ENCODE results near the gene INTS7.
"Not testable (repeated sequence)": the region's sequence is repeated elsewhere in the genome, so short reads cannot be mapped to it uniquely, and the experiment has no call there.

The INTS7 gene

DNA sequence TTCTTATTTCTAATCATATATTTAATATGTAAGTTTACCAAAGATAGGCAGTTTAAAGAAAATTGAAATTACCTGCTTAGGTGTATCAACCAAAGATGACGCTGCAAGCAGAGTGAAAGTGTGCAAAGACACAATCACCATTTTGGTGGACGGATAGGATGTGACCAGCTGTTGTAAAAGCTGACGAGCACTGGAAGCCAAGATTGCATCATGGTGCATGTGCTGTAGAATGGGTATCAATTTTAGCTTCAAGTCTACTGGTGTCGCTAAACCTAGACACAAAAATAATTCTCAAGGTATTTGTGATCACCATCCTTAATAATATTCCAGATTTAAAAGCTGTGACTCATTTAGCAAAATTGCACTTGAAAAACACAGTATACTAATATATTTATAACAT is 28.2 kb downstream of the INTS7 start:
- DNase-seq (ENCODE audit: extremely low read depth, low read depth): no peak
- TF ChIP-seq, protein P1, sequence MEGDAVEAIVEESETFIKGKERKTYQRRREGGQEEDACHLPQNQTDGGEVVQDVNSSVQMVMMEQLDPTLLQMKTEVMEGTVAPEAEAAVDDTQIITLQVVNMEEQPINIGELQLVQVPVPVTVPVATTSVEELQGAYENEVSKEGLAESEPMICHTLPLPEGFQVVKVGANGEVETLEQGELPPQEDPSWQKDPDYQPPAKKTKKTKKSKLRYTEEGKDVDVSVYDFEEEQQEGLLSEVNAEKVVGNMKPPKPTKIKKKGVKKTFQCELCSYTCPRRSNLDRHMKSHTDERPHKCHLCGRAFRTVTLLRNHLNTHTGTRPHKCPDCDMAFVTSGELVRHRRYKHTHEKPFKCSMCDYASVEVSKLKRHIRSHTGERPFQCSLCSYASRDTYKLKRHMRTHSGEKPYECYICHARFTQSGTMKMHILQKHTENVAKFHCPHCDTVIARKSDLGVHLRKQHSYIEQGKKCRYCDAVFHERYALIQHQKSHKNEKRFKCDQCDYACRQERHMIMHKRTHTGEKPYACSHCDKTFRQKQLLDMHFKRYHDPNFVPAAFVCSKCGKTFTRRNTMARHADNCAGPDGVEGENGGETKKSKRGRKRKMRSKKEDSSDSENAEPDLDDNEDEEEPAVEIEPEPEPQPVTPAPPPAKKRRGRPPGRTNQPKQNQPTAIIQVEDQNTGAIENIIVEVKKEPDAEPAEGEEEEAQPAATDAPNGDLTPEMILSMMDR (IDR thresholded peaks at IDR 0.05; ENCODE audit: low read depth, low read length, missing control alignments): no peak
- no peak overlapping the region for H3K4me3 ChIP-seq (replicated peaks; ENCODE audit: low read depth, low read length)

DNA sequence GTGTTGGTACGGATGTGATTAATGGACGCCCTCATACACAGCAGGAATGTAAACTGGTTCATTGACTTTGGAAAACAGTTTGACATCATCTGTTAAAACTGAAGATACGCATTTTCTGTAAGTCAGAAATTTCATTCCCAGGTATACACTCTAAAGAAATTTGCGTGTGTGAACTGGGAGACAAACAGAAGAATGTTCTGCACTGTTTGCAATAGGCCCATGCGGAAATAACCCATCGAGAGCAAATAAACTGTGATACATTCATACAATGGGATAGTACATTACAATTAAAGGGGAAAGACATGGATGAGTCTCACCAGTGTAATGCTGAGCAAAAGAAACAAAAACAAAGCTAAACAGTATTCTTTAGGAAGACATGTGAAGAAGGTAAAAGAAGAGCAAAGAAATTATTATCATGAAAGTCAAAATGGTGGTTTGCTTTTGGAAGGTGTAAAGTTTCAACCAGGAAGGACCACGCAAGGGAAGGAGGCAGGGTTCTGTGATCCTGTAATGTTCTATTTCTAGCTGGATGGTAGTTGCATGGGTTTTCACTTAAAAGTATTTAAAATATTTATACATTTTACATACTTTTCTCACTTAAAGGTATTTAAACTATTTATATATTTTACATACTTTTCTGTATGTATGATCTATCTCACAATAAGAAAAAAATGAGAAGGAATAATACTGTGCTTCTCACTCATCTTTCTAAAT is 30.3 kb downstream of the INTS7 start:
- DNase-seq (ENCODE audit: extremely low read depth, low read depth): no peak
- no peak overlapping the region for H3K4me3 ChIP-seq (replicated peaks; ENCODE audit: low read depth, low read length)
- TF ChIP-seq, protein P1 (IDR thresholded peaks at IDR 0.05; ENCODE audit: low read depth, low read length, missing control alignments): no peak

DNA sequence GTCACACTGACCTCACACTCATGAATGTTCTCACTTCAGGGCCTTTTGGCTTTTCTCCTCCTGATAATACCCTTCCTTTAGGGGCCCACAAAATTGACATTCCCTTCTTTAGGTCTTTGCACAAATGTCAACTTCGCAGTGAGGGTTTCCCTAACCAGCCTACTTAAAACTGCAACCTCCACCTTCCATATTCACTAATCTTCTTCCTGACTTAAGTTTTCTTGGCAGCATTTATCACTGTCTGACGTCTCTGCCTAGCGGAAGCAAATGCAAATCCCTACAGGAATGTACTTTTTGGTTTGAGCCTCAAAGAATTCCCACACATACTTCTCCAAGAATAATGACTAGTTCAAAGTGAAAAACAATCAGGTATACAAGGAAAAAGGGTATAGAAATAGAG is 32.8 kb downstream of the INTS7 start:
- TF ChIP-seq, protein P1 (IDR thresholded peaks at IDR 0.05; ENCODE audit: low read depth, low read length, missing control alignments): no peak
- no peak for DNase-seq (ENCODE audit: extremely low read depth, low read depth)
- H3K4me3 ChIP-seq (replicated peaks; ENCODE audit: low read depth, low read length): no peak overlapping the region

DNA sequence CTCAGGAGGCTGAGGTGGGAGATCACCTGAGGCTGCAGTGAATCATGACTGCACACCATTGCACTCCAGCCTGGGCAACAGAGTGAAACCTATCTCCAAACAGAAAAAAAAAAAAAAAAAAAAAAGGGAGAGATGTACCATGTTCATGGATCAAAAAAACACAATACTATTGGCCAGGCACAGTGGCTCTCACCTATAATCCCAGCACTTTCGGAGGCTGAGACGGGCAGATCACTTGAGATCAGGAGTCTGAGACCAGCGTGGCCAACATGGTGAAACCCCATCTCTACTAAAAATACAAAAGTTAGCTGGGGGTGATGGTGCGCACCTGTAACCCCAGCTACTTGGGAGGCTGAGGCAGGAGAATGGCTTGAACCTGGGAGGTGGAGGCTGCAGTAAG is 37.9 kb downstream of the INTS7 start:
- not testable (repeated sequence) for H3K4me3 ChIP-seq (replicated peaks; ENCODE audit: low read depth, low read length); DNase-seq (ENCODE audit: extremely low read depth, low read depth)

GRCh38 chr1:211991695-211992094 is 43.7 kb downstream of the INTS7 start:
- TF ChIP-seq, protein P1 (IDR thresholded peaks at IDR 0.05; ENCODE audit: low read depth, low read length, missing control alignments): no peak
- no peak overlapping the region for H3K4me3 ChIP-seq (replicated peaks; ENCODE audit: low read depth, low read length)
- DNase-seq (ENCODE audit: extremely low read depth, low read depth): no peak

DNA sequence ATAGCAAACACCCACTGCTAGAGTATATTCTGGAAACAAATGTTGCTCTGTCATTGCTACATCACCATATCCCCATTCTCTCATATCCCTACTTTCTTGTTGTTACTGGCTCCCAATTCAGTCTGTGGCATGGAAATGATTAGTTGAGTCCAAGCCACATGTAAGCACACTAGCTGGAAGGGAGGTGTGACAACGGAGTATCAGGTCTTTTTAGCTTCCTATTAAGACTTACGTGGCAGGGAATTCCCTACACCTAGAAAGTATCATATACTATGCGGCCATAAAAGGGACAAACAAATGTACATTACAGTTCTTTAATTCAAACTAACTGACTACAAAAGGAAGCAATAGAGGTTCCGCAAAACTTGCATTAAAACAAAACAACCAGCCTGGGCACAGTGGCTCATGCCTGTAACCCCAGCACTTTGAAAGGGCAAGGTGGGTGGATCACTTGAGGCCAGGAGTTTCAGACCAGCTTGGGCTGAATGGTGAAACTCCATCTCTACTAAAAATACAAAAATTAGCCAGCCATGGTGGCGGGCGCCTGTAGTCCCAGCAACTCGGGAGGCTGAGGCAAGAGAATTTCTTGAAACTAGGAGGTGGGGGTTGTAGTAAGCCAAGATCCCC is 48.6 kb downstream of the INTS7 start:
- no peak for DNase-seq (ENCODE audit: extremely low read depth, low read depth)
- TF ChIP-seq, protein P1 (IDR thresholded peaks at IDR 0.05; ENCODE audit: low read depth, low read length, missing control alignments): no peak

DNA sequence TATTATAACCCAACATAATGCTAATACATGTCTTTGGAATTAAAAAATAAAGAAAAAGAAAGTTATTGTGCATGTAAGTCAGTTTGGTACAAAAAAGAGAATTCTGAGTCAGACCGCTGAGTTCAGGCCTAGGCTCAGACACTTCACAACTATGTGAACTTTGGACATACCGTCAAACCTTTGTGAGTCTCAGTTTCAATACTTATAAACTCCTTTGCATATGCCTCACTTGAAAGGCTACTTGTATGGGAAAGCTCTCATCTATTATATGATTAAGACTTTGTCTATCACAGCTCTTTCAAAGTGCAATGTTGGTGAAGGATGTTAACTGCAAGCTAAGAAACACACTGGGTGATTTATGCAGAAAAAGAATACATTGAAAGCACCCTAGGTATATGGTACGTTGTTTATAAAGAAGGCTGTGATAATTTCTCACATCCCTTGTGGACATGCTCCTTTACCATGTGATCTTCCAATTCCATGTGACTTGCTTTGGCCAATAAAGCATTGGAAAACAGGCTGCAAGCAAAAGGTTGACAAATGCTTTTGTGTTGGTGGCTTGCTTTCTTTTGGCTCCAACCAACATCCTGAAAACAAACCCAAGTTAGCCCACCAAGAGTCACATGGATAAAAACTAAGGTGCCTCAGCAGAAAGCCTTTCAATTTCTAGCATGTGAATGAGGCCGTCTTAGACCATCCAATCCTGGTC is 49.6 kb downstream of the INTS7 start:
- TF ChIP-seq, protein P1 (IDR thresholded peaks at IDR 0.05; ENCODE audit: low read depth, low read length, missing control alignments): no peak
- no peak for DNase-seq (ENCODE audit: extremely low read depth, low read depth)
- no peak overlapping the region for H3K4me3 ChIP-seq (replicated peaks; ENCODE audit: low read depth, low read length)

More for the DNA sequence above, 48.6 kb downstream of the INTS7 start:
- H3K4me3 ChIP-seq (replicated peaks; ENCODE audit: low read depth, low read length): no peak overlapping the region

All from HFF-Myc (cell line).